Upper lobe of left lung (tissue), 4 donors: ENCODE data around the gene DRD3.

Experiments used
- CTCF ChIP-seq, 6 experiments: fragments of 450-650 bp in 4 of 6; fragments of 200-600 bp in 2 of 6; sonication (generic) in 2 of 6; IDR thresholded peaks; one replicate each; pipeline ENCODE4 v1.5.1; 2016 to 2019; ENCODE audit warnings: antibody characterized with exemption in 6 of 6
- POLR2A ChIP-seq, 4 donors: fragments of 450-650 bp; IDR thresholded peaks; one replicate each; pipeline ENCODE4 v1.5.1; 2016 to 2017; ENCODE audit warnings: antibody characterized with exemption in 4 of 4, mild to moderate bottlenecking in 2 of 4
- POLR2AphosphoS5 ChIP-seq, 2 donors: sonication (generic); formaldehyde crosslinking; IDR thresholded peaks; one replicate each; pipeline ENCODE4 v1.5.1; 2017; ENCODE audit warnings: antibody characterized with exemption in 2 of 2

GRCh38 chr3:114093596-114093995 is 85.3 kb downstream of the DRD3 start:
- TF ChIP-seq CTCF (IDR thresholded peaks at IDR 0.05): no peak
- TF ChIP-seq POLR2AphosphoS5 (IDR thresholded peaks at IDR 0.05): no peak
- TF ChIP-seq POLR2A (IDR thresholded peaks at IDR 0.05): no peak
